Activated CD4-positive, alpha-beta T cell treated with anti-CD3 and anti-CD28 coated beads for 48 hours (primary cell): ENCODE measurements around the gene USB1.

Experiments used
- DNase-seq: peaks from one replicate; pipeline ENCODE4 v3.0.0-alpha.2; 2020

USB1 gene

GRCh38 chr16:58037365-58038057 lies 36.3 kb downstream of the USB1 start:
- DNase-seq = no peak

- no peak for DNase-seq
These were observed 37.0 kb downstream of the USB1 start for GRCh38 chr16:58038219-58038641.

- no peak for DNase-seq
These were observed 38.8 kb downstream of the USB1 start for GRCh38 chr16:58039829-58040495.

- DNase-seq = no peak
These were observed 39.3 kb downstream of the USB1 start for GRCh38 chr16:58040496-58040846.

GRCh38 chr16:58040945-58041627 lies 39.9 kb downstream of the USB1 start:
- DNase-seq = no peak

GRCh38 chr16:58041628-58041955 lies 40.4 kb downstream of the USB1 start:
- DNase-seq = no peak

GRCh38 chr16:58042001-58042885 lies 41.0 kb downstream of the USB1 start:
- no peak for DNase-seq

- DNase-seq = no peak
These were observed 41.8 kb downstream of the USB1 start for GRCh38 chr16:58042886-58043515.

- no peak for DNase-seq
These were observed 42.5 kb downstream of the USB1 start for GRCh38 chr16:58043571-58044155.

- no peak for DNase-seq
These were observed 43.2 kb downstream of the USB1 start for GRCh38 chr16:58044266-58045019.

- DNase-seq = no peak
These were observed 43.9 kb downstream of the USB1 start for GRCh38 chr16:58045096-58045495.

- no peak for DNase-seq
These were observed 45.1 kb downstream of the USB1 start for GRCh38 chr16:58046054-58046881.

GRCh38 chr16:58046936-58047335 lies 45.7 kb downstream of the USB1 start:
- DNase-seq = no peak

- no peak for DNase-seq
These were observed 46.5 kb downstream of the USB1 start for GRCh38 chr16:58047557-58048348.

GRCh38 chr16:58048494-58049231 lies 47.5 kb downstream of the USB1 start:
- no peak for DNase-seq

- DNase-seq = no peak
These were observed 48.3 kb downstream of the USB1 start for GRCh38 chr16:58049232-58050185.

- no peak for DNase-seq
These were observed 50.1 kb downstream of the USB1 start for GRCh38 chr16:58051296-58051695.
